HG02943 (cell line): ENCODE data around the gene FOSL2.

Source experiments
- ATAC-seq: cut with Tn5 transposase; IDR thresholded peaks from one replicate; pipeline ENCODE4 v1.9.1; 2021; ENCODE audit warnings: mild to moderate bottlenecking, low read depth, moderate library complexity; ENCODE audit not compliant: unreplicated experiment

Gene FOSL2

GRCh38 chr2:28391564-28392296 is 928 bp upstream of the FOSL2 start:
- ATAC-seq, result peak; percentile 30

DNA sequence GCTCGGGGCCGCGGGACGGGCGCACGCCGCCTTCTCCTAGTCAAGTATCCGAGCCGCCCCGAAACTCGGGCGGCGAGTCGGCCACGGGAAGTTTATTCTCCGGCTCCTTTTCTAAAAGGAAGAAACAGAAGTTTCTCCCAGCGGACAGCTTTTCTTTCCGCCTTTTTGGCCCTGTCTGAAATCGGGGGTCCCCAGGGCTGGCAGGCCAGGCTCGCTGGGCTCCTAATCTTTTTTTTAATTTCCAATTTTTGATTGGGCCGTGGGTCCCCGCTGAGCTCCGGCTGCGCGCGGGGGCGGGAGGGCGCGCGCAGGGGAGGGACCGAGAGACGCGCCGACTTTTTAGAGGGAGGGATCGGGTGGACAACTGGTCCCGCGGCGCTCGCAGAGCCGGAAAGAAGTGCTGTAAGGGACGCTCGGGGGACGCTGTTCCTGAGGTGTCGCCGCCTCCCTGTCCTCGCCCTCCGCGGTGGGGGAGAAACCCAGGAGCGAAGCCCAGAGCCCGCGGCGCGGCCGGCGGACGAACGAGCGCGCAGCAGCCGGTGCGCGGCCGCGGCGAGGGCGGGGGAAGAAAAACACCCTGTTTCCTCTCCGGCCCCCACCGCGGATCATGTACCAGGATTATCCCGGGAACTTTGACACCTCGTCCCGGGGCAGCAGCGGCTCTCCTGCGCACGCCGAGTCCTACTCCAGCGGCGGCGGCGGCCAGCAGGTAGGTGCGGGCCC is 617 bp downstream of the FOSL2 start:
- ATAC-seq, result no peak

GRCh38 chr2:28394331-28394877 is 1.7 kb downstream of the FOSL2 start:
- ATAC-seq, result no peak

DNA sequence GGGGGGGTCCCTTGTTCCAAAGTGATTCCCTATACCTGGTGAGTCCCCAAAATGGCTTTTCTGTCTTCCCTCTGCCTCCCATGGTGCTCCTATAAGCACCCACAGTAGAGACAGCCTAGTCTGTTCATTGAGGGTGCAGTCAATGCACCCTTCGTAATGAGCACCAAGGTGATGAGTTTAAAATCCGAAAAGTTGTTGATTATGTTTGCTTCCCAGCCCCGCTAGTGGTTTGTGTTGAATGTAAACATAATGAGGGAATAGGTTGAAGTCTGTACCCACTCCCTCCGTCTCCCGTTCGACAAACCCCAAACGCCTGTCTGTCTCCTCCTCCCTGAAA is 2.3 kb downstream of the FOSL2 start:
- no peak for ATAC-seq

DNA sequence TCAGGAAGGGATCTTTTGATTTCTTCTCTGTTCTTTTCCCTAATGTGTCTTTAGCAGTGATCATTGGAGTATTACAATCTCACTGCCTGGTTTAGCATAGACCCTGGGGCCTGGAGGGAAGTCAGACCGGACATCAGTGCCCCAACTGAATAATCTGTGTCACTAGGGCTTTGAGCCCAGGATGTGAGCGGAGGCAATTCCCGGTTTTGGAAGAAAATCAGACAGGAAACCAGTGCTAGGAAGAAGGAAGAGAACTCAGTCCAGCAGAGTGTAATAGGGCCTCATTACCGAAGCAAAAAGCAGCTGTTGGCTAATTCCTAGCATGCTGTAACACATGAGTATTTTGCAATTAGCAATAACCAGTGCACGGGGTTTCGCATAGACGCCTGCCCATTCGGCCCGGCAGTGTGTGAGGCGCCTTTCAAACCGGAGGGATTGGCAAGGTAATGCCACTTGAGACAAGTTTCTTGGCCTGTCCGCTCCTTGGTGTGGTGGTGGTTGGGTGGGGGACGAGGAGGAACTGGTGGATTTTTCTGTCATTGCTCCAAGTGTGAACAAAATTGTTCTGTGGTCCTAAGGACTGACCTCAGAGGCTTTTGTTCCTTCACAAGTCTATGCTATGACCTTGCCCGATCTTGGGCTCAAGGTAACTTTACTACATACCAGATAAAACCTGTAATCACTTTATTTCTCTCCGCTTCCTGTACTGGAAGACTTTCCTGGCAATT is 2.8 kb downstream of the FOSL2 start:
- ATAC-seq, result no peak

- no peak for ATAC-seq
Observed at GRCh38 chr2:28397043-28397381, 4.4 kb downstream of the FOSL2 start.

DNA sequence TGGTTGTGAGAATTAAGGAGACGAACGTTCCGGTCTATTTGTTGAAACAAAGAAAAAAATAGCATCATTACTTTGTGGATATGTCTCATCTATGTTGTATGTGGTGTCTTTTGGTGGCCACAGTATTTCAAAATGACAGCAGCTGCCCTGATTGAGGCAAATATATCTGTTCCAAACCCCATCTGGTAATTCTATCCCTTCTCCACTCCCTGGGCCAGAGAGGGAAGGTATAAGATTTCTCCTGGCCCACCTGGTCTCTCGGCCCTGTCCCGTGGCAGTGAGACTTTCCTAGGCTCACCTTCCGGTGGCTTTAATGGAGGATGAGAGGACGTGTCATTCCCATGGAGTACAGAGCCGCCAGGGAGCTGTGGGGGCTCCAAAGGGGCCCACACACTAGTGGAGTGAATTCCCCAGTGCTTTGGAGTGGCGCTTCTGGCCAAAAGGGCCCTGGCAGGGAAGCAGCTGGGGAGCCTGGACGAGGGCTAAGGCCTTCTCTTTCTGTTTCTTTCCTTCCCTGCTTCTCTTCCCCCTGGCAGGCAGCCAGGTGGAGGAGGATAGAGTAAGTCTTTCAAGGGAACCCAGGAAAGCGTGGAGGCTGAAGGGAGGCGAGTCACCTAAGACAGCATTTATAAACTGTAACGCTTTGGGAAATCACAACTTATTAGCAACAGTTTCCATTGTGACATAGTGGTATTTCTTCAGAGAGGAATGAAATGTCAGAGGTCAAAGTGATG is 5.6 kb downstream of the FOSL2 start:
- no peak for ATAC-seq

GRCh38 chr2:28399289-28399688 is 6.6 kb downstream of the FOSL2 start:
- no peak for ATAC-seq

- no peak for ATAC-seq
Observed at GRCh38 chr2:28399956-28400355, 7.3 kb downstream of the FOSL2 start.

- no peak for ATAC-seq
Observed at GRCh38 chr2:28400419-28400818, 7.8 kb downstream of the FOSL2 start.

DNA sequence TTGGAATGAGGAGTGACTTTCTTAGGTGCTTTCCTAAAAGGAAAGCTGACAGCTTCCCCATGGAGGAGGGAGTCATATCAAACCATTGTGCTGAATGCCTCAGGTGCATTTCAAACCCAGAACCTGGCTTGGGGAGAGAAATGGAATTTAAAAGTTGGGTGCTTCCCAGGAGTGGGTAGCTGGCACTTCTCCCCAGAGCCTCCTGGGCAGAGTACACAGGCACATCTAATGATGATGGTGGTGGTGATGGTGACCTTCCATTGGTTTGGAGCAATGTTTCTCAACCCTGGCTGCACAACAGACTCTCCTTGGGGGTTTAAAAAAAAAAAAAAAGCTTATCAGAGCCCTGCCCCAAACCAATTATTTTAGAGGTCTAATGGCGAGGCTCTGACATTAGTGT is 8.3 kb downstream of the FOSL2 start:
- no peak for ATAC-seq

GRCh38 chr2:28401411-28401810 is 8.8 kb downstream of the FOSL2 start:
- no peak for ATAC-seq

DNA sequence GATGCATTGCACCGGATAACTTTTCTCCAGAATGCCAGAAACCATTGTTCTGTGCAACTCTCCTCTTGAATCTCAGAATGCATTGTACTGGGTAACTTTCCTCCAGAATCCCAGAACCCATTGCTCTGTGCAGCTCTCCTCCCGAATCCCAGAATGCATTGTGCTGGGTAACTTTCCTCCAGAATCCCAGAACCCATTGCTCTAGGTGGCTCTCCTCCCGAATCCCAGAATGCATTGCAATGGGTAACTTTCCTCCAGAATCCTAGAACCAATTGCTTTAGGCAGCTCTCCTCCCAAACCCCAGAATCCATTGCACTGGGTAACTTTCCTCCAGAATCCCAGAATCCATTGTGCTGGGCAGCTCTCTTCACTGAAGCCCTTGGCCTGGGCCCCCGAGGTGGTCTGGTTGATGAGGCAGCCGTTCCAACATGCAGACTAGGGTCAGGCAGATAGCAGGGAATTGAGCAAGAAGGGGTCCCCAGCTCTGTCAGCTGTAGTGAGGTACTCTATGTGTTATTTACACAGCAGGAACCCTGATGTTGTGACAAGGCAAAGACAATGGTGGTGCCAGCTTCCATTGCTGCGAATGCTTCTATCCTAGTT is 9.4 kb downstream of the FOSL2 start:
- no peak for ATAC-seq

GRCh38 chr2:28403370-28403956 is 10.8 kb downstream of the FOSL2 start:
- ATAC-seq, result no peak

- ATAC-seq, result no peak
Observed at GRCh38 chr2:28404086-28404485, 11.4 kb downstream of the FOSL2 start.

- ATAC-seq, result no peak
Observed at GRCh38 chr2:28405537-28405936, 12.9 kb downstream of the FOSL2 start.

DNA sequence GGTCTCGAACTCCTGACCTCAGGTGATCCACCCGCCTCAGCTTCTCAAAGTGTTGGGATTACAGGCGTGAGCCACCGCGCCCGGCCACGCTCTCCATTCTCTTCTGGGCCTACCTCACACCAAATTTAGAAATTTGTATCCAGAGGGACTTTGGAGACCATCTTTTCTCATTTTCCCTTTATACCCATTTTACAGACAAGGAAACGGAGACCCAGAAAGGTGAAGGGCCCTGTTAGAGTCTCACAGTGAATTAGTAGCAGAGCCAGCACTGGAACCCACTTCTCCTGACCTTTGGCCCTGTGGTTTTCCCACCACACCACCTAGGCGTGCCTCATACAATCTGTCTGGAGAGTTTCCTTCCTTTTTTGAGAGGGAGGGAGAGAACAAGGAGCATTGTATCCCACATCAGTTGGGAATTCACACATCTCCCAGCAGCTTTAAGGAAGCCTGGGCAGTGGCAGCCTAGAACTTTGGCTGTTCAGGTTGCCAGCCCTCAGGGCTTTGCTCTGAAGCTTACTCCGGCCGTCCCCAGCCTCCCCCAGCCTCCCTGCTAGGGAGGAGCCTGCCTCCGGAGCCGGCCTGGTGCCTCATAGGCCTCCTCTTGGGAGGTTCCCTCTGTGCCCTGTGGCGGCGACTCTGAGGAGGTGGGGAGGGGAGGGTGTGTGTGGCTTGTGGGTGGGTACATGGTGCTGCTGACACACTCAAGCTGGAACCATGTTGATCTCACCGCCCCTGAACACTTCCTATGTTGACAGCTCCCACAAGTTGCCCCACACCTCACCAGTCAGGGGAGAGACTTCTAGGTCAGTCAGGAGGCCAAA is 13.8 kb downstream of the FOSL2 start:
- no peak for ATAC-seq

DNA sequence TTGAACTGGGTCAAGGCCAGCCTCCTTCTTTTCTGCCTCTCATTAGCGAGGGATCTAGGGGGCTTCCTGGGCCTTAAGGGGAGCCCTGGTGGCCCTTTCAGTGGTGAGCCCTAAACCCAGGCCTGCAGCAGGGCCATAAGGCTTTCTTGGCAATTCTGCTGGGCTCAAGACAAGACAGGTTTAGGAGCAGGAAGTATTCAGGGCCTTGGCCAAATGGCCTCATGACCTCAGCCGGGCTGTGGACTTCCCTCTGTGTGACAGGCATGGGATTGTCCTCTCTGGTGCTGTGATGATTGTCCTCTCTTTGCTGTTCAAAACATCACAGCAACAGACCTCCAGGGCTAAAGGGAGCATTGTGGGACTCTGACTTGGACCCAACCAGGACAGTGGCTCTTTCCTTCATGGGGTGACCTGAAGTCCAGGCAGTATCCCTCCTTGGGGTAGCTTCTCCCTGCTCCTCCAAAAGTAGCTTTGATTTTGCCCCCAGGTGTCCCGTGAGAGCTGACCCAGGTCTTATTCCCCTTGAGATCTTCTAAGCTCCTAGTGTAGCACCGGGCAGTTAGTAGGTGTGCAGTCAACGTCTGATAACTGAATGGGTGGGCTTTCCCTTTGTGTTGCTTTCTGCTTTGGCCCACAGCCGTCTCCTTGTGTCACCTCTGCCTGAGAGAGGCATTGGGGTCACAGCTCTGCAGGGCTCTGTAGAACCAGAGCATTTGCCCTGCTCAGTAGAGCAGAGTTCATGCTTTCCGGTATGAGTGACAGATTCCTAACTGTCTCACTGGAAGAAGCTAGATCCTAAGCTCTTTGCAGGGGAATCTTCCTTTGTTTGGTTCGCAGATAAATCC is 14.7 kb downstream of the FOSL2 start:
- ATAC-seq, result no peak
